Brain microvascular endothelial cell (primary cell): ENCODE data around the gene PPM1N.

ENCODE experiments used
- DNase-seq: peaks from one replicate; pipeline ENCODE4 v3.0.0-alpha.2; 2020
- H3K27ac ChIP-seq: fragments of 250-450 bp; sonication (Bioruptor Pico); 2 replicates; pipeline ENCODE4 v1.5.1; 2020; ENCODE audit warnings: mild to moderate bottlenecking, moderate library complexity
- H3K27me3 ChIP-seq: fragments of 250-450 bp; sonication (Bioruptor Pico); replicated peaks from 2 replicates; pipeline ENCODE4 v1.5.1; 2020; ENCODE audit warnings: mild to moderate bottlenecking
- H3K36me3 ChIP-seq: fragments of 250-450 bp; sonication (Bioruptor Pico); replicated peaks from 2 replicates; pipeline ENCODE4 v1.5.1; 2020; ENCODE audit warnings: mild to moderate bottlenecking
- H3K4me3 ChIP-seq: 2 replicates; pipeline ENCODE4 v1.5.1; 2011; ENCODE audit warnings: low read depth, mild to moderate bottlenecking, control low read depth, low read length, moderate library complexity
- CTCF ChIP-seq: IDR thresholded peaks from 2 replicates; pipeline ENCODE4 v1.5.1; 2011; ENCODE audit warnings: low read depth, mild to moderate bottlenecking, moderate library complexity, low read length, control low read depth, inconsistent platforms; ENCODE audit errors: missing control alignments
- in situ Hi-C: cut with HindIII; loops from 2 replicates; pipeline ENCODE4 v1.10.0; 2017; ENCODE audit warnings: low sequenced_read_pairs, low pct_ligation_motif_present

The PPM1N gene

GRCh38 chr19:45492137-45492626 lies 6.1 kb upstream of the PPM1N start:
- DNase-seq = no peak
- H3K27ac ChIP-seq = no peak overlapping the region
- no peaks in the 10 kb centered on the region for H3K27me3 ChIP-seq
- no peak for TF ChIP-seq CTCF
- H3K4me3 ChIP-seq = no peak overlapping the region
- in situ Hi-C loops = no loop called here
- no peaks in the 10 kb centered on the region for H3K36me3 ChIP-seq

DNA sequence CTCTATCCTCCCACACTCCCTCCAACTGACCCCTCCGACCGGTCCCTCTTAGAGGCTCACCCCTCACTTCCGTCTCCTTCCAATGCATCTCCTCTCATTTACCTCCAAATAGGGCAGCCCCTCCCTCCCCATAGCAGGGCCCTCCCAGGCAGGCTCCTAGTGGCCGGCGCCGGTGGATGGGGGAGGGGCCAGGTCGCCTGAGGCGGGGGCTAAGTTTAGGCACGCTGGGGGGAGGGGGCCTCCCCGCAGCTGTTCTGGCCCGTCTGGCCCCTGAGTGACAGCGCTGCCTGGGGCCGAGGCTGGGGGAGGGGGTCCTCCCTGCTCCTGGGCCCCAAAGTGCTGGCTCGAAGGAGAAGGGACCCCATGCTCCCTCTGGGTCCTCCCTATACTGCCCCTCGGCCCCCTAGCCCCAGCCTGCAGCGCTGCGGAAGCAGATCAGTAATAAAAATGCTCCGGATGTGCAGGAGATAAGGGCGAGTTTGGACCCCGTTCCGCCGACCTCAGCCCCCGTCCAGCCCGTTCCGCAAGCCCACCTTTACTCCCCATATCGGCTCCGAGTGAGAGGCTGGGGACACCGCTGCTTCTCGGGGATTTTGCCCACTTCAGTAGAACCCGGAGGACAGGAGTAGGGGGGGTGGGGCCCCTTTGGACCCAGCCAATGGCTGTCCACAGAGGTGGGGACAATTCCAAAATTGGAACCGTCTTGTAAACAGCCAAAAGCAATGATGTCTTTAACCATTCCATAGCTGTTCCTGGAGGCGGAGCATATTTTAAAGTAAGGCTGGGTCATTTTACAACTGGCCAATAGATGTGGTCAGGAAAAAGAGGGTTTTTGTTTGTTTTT lies 5.4 kb upstream of the PPM1N start:
- Histone ChIP-seq H3K27ac (no peak overlapping the region), H3K4me3 (peak overlapping the region; percentile 65), H3K36me3 (no peaks in the 10 kb centered on the region), H3K27me3 (no peaks in the 10 kb centered on the region)
- peak; percentile 61 for DNase-seq
- TF ChIP-seq CTCF = no peak
- in situ Hi-C loops = no loop called here

GRCh38 chr19:45494261-45494916 lies 3.9 kb upstream of the PPM1N start:
- no peak for TF ChIP-seq CTCF
- no peak overlapping the region for H3K27ac ChIP-seq
- no peak overlapping the region for H3K4me3 ChIP-seq
- in situ Hi-C loops = no loop called here
- no peaks in the 10 kb centered on the region for H3K36me3 ChIP-seq
- no peak for DNase-seq
- no peaks in the 10 kb centered on the region for H3K27me3 ChIP-seq

GRCh38 chr19:45495178-45495577 lies 3.1 kb upstream of the PPM1N start:
- Histone ChIP-seq H3K27me3 (no peaks in the 10 kb centered on the region), H3K27ac (no peak overlapping the region), H3K4me3 (no peak overlapping the region), H3K36me3 (no peaks in the 10 kb centered on the region)
- in situ Hi-C loops = no loop called here
- no peak for TF ChIP-seq CTCF
- no peak for DNase-seq

- Histone ChIP-seq H3K36me3 (no peaks in the 10 kb centered on the region), H3K27ac (no peak overlapping the region), H3K4me3 (peak overlapping the region; percentile 65), H3K27me3 (no peaks in the 10 kb centered on the region)
- TF ChIP-seq CTCF = no peak
- no peak for DNase-seq
- in situ Hi-C loops = no loop called here
Observed at GRCh38 chr19:45496349-45496953, 1.8 kb upstream of the PPM1N start.
